ENCODE measurements around the gene FARP1.

FARP1 gene
- long read RNA-seq, donor 1, full-length matches to known transcripts, result 11 of 114 reads
- long read RNA-seq, donor 1, partial matches to known transcripts, result 103 of 114 reads
- long read RNA-seq, donor 1, other reads (novel, unspliced or antisense), result 0 of 114 reads
- long read RNA-seq, donor 2, full-length matches to known transcripts, result 4 of 56 reads
- long read RNA-seq, donor 2, partial matches to known transcripts, result 37 of 56 reads
- long read RNA-seq, donor 2, other reads (novel, unspliced or antisense), result 15 of 56 reads
- long read RNA-seq, donor 3, full-length matches to known transcripts, result 8 of 44 reads
- long read RNA-seq, donor 3, partial matches to known transcripts, result 36 of 44 reads
- long read RNA-seq, donor 3, other reads (novel, unspliced or antisense), result 0 of 44 reads
- long read RNA-seq, donor 4, full-length matches to known transcripts, result 18 of 54 reads
- long read RNA-seq, donor 4, partial matches to known transcripts, result 36 of 54 reads
- long read RNA-seq, donor 4, other reads (novel, unspliced or antisense), result 0 of 54 reads
- long read RNA-seq, donor 5, full-length matches to known transcripts, result 18 of 118 reads
- long read RNA-seq, donor 5, partial matches to known transcripts, result 57 of 118 reads
- long read RNA-seq, donor 5, other reads (novel, unspliced or antisense), result 43 of 118 reads
- long read RNA-seq, donor 6, full-length matches to known transcripts, result 14 of 213 reads
- long read RNA-seq, donor 6, partial matches to known transcripts, result 194 of 213 reads
- long read RNA-seq, donor 6, other reads (novel, unspliced or antisense), result 5 of 213 reads
- long read RNA-seq, donor 7, full-length matches to known transcripts, result 18 of 310 reads
- long read RNA-seq, donor 7, partial matches to known transcripts, result 223 of 310 reads
- long read RNA-seq, donor 7, other reads (novel, unspliced or antisense), result 69 of 310 reads
- long read RNA-seq, donor 8, full-length matches to known transcripts, result 15 of 38 reads
- long read RNA-seq, donor 8, partial matches to known transcripts, result 23 of 38 reads
- long read RNA-seq, donor 8, other reads (novel, unspliced or antisense), result 0 of 38 reads

GRCh38 chr13:98142380-98143156 is at the start of gene FARP1:
FARP1 (plus strand) TSS chr13:98143094; CDS start chr13:98213243, 70,149 bp downstream.
- DNase-seq, result peak; percentile 94

- DNase-seq, result no peak
These were observed 48.1 kb upstream of the FARP1 start for GRCh38 chr13:98094678-98095266.

- no peak for DNase-seq
These were observed 46.8 kb upstream of the FARP1 start for GRCh38 chr13:98096059-98096458.

GRCh38 chr13:98097749-98098148 is 45.1 kb upstream of the FARP1 start:
- DNase-seq, result no peak

- no peak for DNase-seq
These were observed 44.4 kb upstream of the FARP1 start for GRCh38 chr13:98098516-98098915.

GRCh38 chr13:98099627-98100026 is 43.3 kb upstream of the FARP1 start:
- DNase-seq, result no peak

- DNase-seq, result no peak
These were observed 42.4 kb upstream of the FARP1 start for GRCh38 chr13:98100481-98100880.

- DNase-seq, result no peak
These were observed 39.4 kb upstream of the FARP1 start for GRCh38 chr13:98103531-98103930.

GRCh38 chr13:98103942-98104880 is 38.7 kb upstream of the FARP1 start:
- no peak for DNase-seq

GRCh38 chr13:98105929-98106336 is 37.0 kb upstream of the FARP1 start:
- DNase-seq, result no peak

GRCh38 chr13:98108341-98108740 is 34.6 kb upstream of the FARP1 start:
- DNase-seq, result no peak

- no peak for DNase-seq
These were observed 33.6 kb upstream of the FARP1 start for GRCh38 chr13:98109226-98109853.

GRCh38 chr13:98110749-98111148 is 32.1 kb upstream of the FARP1 start:
- DNase-seq, result no peak

- no peak for DNase-seq
These were observed 31.5 kb upstream of the FARP1 start for GRCh38 chr13:98111168-98112098.

- no peak for DNase-seq
These were observed 30.4 kb upstream of the FARP1 start for GRCh38 chr13:98112456-98112855.

- DNase-seq, result no peak
These were observed 24.0 kb upstream of the FARP1 start for GRCh38 chr13:98118865-98119264.

GRCh38 chr13:98123176-98123575 is 19.7 kb upstream of the FARP1 start:
- no peak for DNase-seq

- no peak for DNase-seq
These were observed 13.7 kb upstream of the FARP1 start for GRCh38 chr13:98129059-98129746.
